ENCODE measurements around the gene FGD6. TPM values are rescaled to one million over a fixed set of nuclear protein-coding genes. Genes with fewer than 3 reads are reported as not detected.

FGD6 gene
- total RNA-seq, 1 experiment from 2014 or later = 42.5 TPM

GRCh38 chr12:95055057-95055456, 162.2 kb downstream of the FGD6 start:
- Histone ChIP-seq H3K9ac (ENCODE audit: low read length) (no peak overlapping the region), H3K9me3 (ENCODE audit: low read length) (no peaks in the 10 kb centered on the region), H3K79me2 (ENCODE audit: low read length) (peaks cover 7% of the 10 kb centered on the region; the same call in 1 of the 2 replicates), H3K36me3 (ENCODE audit: insufficient read depth, low read length) (peaks cover 58% of the 10 kb centered on the region; the same call in 1 of the 2 replicates), H3K4me2 (ENCODE audit: low read depth, low read length, poor library complexity, severe bottlenecking) (no peak overlapping the region), H3K27ac (ENCODE audit: low read length) (no peak overlapping the region), H3K4me3 (ENCODE audit: low read length) (no peak overlapping the region), H3K27me3 (ENCODE audit: low read length) (no peaks in the 10 kb centered on the region), H3K9me2 (replicated peaks; ENCODE audit: insufficient read depth, low read length) (no peaks in the 10 kb centered on the region), H2AFZ (ENCODE audit: low read length) (no peak overlapping the region), H4K20me1 (ENCODE audit: insufficient read depth, low read depth, low read length) (no peaks in the 10 kb centered on the region), H3K4me1 (ENCODE audit: low read length) (no peaks in the 10 kb centered on the region)
- no peak for DNase-seq

DNA sequence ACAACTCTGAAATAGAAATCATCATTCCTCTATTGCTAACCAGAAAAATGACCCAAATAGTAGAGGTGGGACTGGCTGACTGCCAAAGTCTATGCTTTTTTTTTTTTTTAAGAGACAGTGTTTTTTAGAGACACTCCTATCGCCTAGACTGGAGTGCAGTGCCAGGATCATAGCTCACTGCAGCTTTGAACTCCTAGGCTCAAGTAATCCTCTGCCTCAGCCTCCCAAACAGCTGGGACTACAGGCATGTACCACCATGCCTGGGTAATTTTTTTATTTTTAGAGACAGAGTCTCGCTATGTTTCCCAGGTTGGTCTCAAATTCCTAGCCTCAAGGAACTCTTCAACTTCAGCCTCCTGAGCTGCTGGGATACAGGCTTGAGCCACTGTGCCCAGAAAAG, 163.1 kb downstream of the FGD6 start:
- DNase-seq = no peak
- Histone ChIP-seq H3K4me1 (ENCODE audit: low read length) (no peaks in the 10 kb centered on the region), H3K36me3 (ENCODE audit: insufficient read depth, low read length) (peaks cover 53% of the 10 kb centered on the region; the same call in 1 of the 2 replicates), H3K9ac (ENCODE audit: low read length) (no peak overlapping the region), H2AFZ (ENCODE audit: low read length) (no peak overlapping the region), H4K20me1 (ENCODE audit: insufficient read depth, low read depth, low read length) (no peaks in the 10 kb centered on the region), H3K9me3 (ENCODE audit: low read length) (no peaks in the 10 kb centered on the region), H3K4me3 (ENCODE audit: low read length) (no peak overlapping the region), H3K27me3 (ENCODE audit: low read length) (no peaks in the 10 kb centered on the region), H3K4me2 (ENCODE audit: low read depth, low read length, poor library complexity, severe bottlenecking) (no peak overlapping the region), H3K9me2 (replicated peaks; ENCODE audit: insufficient read depth, low read length) (no peaks in the 10 kb centered on the region), H3K27ac (ENCODE audit: low read length) (no peak overlapping the region), H3K79me2 (ENCODE audit: low read length) (peaks cover 7% of the 10 kb centered on the region; the same call in 1 of the 2 replicates)

DNA sequence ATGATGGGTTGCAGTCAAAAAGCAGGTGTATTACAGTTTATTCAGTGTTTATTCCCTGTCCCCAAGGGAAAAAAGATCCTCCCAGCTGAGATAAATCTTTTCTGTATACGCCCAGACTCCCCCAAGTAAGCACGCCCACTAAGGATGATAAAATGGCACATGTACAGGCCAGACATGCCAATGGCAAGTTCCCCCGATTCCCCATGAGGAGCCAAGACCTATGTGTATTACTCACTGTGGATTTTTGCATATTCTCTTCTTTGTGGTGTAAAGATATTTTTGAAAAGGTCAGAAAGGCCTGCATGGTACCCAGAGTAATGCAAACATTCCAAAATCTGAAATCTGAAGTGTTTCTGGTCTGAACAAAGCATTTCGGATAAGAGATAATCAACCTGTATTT, 166.0 kb downstream of the FGD6 start:
- no peaks in the 10 kb centered on the region for H3K9me3 ChIP-seq (ENCODE audit: low read length)

GRCh38 chr12:95037906-95038305, 179.4 kb downstream of the FGD6 start:
- H3K9me3 ChIP-seq (ENCODE audit: low read length) = no peaks in the 10 kb centered on the region
- no peaks in the 10 kb centered on the region for H3K9me2 ChIP-seq (replicated peaks; ENCODE audit: insufficient read depth, low read length)
- no peak overlapping the region for H3K4me3 ChIP-seq (ENCODE audit: low read length)
- no peaks in the 10 kb centered on the region for H3K27me3 ChIP-seq (ENCODE audit: low read length)
- peaks cover 57% of the 10 kb centered on the region for H3K79me2 ChIP-seq (ENCODE audit: low read length)
- no peak overlapping the region for H3K9ac ChIP-seq (ENCODE audit: low read length)
- no peak for DNase-seq
- H2AFZ ChIP-seq (ENCODE audit: low read length) = no peak overlapping the region
- H3K4me1 ChIP-seq (ENCODE audit: low read length) = peaks cover 2% of the 10 kb centered on the region
- H4K20me1 ChIP-seq (ENCODE audit: insufficient read depth, low read depth, low read length) = no peaks in the 10 kb centered on the region
- peaks cover 52% of the 10 kb centered on the region; the same call in 1 of the 2 replicates for H3K36me3 ChIP-seq (ENCODE audit: insufficient read depth, low read length)
- H3K4me2 ChIP-seq (ENCODE audit: low read depth, low read length, poor library complexity, severe bottlenecking) = no peak overlapping the region
- no peak overlapping the region for H3K27ac ChIP-seq (ENCODE audit: low read length)

More for the DNA sequence above, 166.0 kb downstream of the FGD6 start:
- no peak overlapping the region for H3K27ac ChIP-seq (ENCODE audit: low read length)
- H3K27me3 ChIP-seq (ENCODE audit: low read length) = no peaks in the 10 kb centered on the region
- no peak for DNase-seq
- H3K9me2 ChIP-seq (replicated peaks; ENCODE audit: insufficient read depth, low read length) = no peaks in the 10 kb centered on the region
- H3K36me3 ChIP-seq (ENCODE audit: insufficient read depth, low read length) = peaks cover 62% of the 10 kb centered on the region
- H3K4me1 ChIP-seq (ENCODE audit: low read length) = no peaks in the 10 kb centered on the region
- H3K4me2 ChIP-seq (ENCODE audit: low read depth, low read length, poor library complexity, severe bottlenecking) = no peak overlapping the region
- peaks cover 10% of the 10 kb centered on the region for H3K79me2 ChIP-seq (ENCODE audit: low read length)
- no peak overlapping the region for H3K4me3 ChIP-seq (ENCODE audit: low read length)
- no peaks in the 10 kb centered on the region for H4K20me1 ChIP-seq (ENCODE audit: insufficient read depth, low read depth, low read length)
- H3K9ac ChIP-seq (ENCODE audit: low read length) = no peak overlapping the region
- no peak overlapping the region for H2AFZ ChIP-seq (ENCODE audit: low read length)

GRCh38 chr12:95034750-95035149, 182.5 kb downstream of the FGD6 start:
- Histone ChIP-seq H3K79me2 (ENCODE audit: low read length) (peaks cover 42% of the 10 kb centered on the region), H4K20me1 (ENCODE audit: insufficient read depth, low read depth, low read length) (no peaks in the 10 kb centered on the region), H3K36me3 (ENCODE audit: insufficient read depth, low read length) (peaks cover 39% of the 10 kb centered on the region; the same call in 1 of the 2 replicates), H3K9ac (ENCODE audit: low read length) (no peak overlapping the region), H3K27me3 (ENCODE audit: low read length) (no peaks in the 10 kb centered on the region), H3K9me3 (ENCODE audit: low read length) (no peaks in the 10 kb centered on the region), H3K27ac (ENCODE audit: low read length) (no peak overlapping the region), H3K4me2 (ENCODE audit: low read depth, low read length, poor library complexity, severe bottlenecking) (no peak overlapping the region), H3K9me2 (replicated peaks; ENCODE audit: insufficient read depth, low read length) (no peaks in the 10 kb centered on the region), H3K4me1 (ENCODE audit: low read length) (peaks cover 2% of the 10 kb centered on the region), H3K4me3 (ENCODE audit: low read length) (no peak overlapping the region), H2AFZ (ENCODE audit: low read length) (no peak overlapping the region)
- no peak for DNase-seq

Other genes with a start within 250 kb of the FGD6 start
- 150 and 188 TPM in 2 replicates for gene NDUFA12, start 213.8 kb downstream of the FGD6 start, total RNA-seq (2014; rRNA removed; shearing (Covaris generic); ENCODE audit: low replicate concordance)
- gene NR2C1, start 143.8 kb downstream of the FGD6 start, total RNA-seq (2014; rRNA removed; shearing (Covaris generic); ENCODE audit: low replicate concordance) = 45.2 and 49.5 TPM in 2 replicates
- gene VEZT, start 340 bp upstream of the FGD6 start, total RNA-seq (2014; rRNA removed; shearing (Covaris generic); ENCODE audit: low replicate concordance) = 85.9 and 169 TPM in 2 replicates

Data from Karpas-422 (cell line).